ENCODE measurements around the gene MRGPRX2. TPM values are rescaled to one million over a fixed set of nuclear protein-coding genes. Genes with fewer than 3 reads are reported as not detected.

The MRGPRX2 gene
- total and polyA plus RNA-seq, 2 donors (not counting 1 experiment from before 2014, with no cell fraction given), result not detected

DNA sequence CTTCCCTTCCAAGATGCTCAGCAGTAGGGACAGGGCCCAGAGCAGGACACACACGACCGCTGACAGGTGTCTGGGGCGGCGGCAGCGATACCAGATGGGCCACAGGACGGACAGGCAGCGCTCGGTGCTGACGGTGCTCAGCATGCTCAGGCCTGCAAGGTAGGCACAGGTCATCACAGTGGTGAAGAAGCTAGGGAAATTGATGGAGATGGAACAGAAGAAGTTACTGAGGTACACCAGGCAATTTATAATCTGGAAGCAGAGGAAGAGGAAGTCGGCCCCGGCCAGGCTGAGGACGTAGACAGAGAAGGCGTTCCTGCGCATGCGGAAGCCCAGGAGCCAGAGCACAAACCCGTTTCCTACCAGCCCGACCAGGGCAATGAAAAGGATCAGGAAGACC is 4.6 kb downstream of the MRGPRX2 start:
- no peaks in the 10 kb centered on the region for H3K4me1 ChIP-seq (ENCODE audit: control insufficient read depth, extremely low read depth, insufficient read depth, low read length)
- TF ChIP-seq EZH2 (IDR thresholded peaks at IDR 0.05; ENCODE audit: low read length, missing control alignments) (no peak), CTCF (conservative IDR thresholded peaks at IDR 0.05 in 1 of 2, IDR thresholded peaks at IDR 0.05 in 1 of 2; ENCODE audit: low read depth in 1 of 2, low read length in 2 of 2) (no peak)
- H3K4me2 ChIP-seq (ENCODE audit: extremely low read depth, insufficient read depth, low read length), result no peak overlapping the region
- H3K27me3 ChIP-seq (ENCODE audit: control insufficient read depth, insufficient read depth, low read length), result no peaks in the 10 kb centered on the region
- H3K4me3 ChIP-seq (replicated peaks in 1 of 4; ENCODE audit: control extremely low read depth in 1 of 4, insufficient read depth in 1 of 4, low read depth in 3 of 4, low read length in 4 of 4), result no peak overlapping the region
- H3K9me3 ChIP-seq (ENCODE audit: control insufficient read depth, insufficient read depth, low read depth, low read length), result no peaks in the 10 kb centered on the region
- DNase-seq (ENCODE audit: low read depth in 2 of 2), result no peak
- H3K9ac ChIP-seq (ENCODE audit: insufficient read depth, low read length), result no peak overlapping the region
- no peaks in the 10 kb centered on the region for H4K20me1 ChIP-seq (ENCODE audit: control insufficient read depth, extremely low read depth, insufficient read depth, low read length)
- no peak overlapping the region for H2AFZ ChIP-seq (ENCODE audit: low read length)
- no peaks in the 10 kb centered on the region for H3K36me3 ChIP-seq (ENCODE audit: control insufficient read depth, insufficient read depth, low read length)
- H3K27ac ChIP-seq (ENCODE audit: insufficient read depth, low read length), result no peak overlapping the region
- no peaks in the 10 kb centered on the region for H3K79me2 ChIP-seq (ENCODE audit: control insufficient read depth, insufficient read depth, low read length)

DNA sequence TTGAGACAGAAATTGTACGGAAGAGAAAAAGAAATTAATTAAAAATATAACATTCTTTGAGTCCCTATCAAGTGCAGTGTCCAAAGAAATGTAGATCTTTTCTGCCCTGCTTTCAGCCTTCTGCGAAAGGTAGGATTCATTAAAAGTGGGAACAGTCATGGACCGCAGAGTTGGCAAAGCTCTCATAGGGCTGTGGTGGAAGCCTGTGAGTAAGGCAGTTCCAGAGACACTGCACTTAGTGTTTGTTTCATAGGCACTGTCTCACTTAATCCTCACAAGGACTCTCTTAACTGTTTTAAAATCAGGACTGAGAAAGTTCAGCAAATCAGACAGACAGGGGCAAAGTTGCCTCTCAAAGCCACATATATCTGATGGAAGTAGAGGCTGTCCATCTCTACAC is 5.5 kb downstream of the MRGPRX2 start:
- no peaks in the 10 kb centered on the region for H3K79me2 ChIP-seq (ENCODE audit: control insufficient read depth, insufficient read depth, low read length)
- TF ChIP-seq CTCF (conservative IDR thresholded peaks at IDR 0.05 in 1 of 2, IDR thresholded peaks at IDR 0.05 in 1 of 2; ENCODE audit: low read depth in 1 of 2, low read length in 2 of 2) (no peak), EZH2 (IDR thresholded peaks at IDR 0.05; ENCODE audit: low read length, missing control alignments) (no peak)
- H3K4me3 ChIP-seq (replicated peaks in 1 of 4; ENCODE audit: control extremely low read depth in 1 of 4, insufficient read depth in 1 of 4, low read depth in 3 of 4, low read length in 4 of 4), result no peak overlapping the region
- no peaks in the 10 kb centered on the region for H3K4me1 ChIP-seq (ENCODE audit: control insufficient read depth, extremely low read depth, insufficient read depth, low read length)
- no peaks in the 10 kb centered on the region for H4K20me1 ChIP-seq (ENCODE audit: control insufficient read depth, extremely low read depth, insufficient read depth, low read length)
- peak in 1 of 2 donors; percentile 28 for DNase-seq (ENCODE audit: low read depth in 2 of 2)
- H3K9ac ChIP-seq (ENCODE audit: insufficient read depth, low read length), result no peak overlapping the region
- H3K36me3 ChIP-seq (ENCODE audit: control insufficient read depth, insufficient read depth, low read length), result no peaks in the 10 kb centered on the region
- H3K4me2 ChIP-seq (ENCODE audit: extremely low read depth, insufficient read depth, low read length), result no peak overlapping the region
- no peaks in the 10 kb centered on the region for H3K9me3 ChIP-seq (ENCODE audit: control insufficient read depth, insufficient read depth, low read depth, low read length)
- H3K27me3 ChIP-seq (ENCODE audit: control insufficient read depth, insufficient read depth, low read length), result no peaks in the 10 kb centered on the region
- no peak overlapping the region for H2AFZ ChIP-seq (ENCODE audit: low read length)
- no peak overlapping the region for H3K27ac ChIP-seq (ENCODE audit: insufficient read depth, low read length)

- H4K20me1 ChIP-seq (ENCODE audit: control insufficient read depth, extremely low read depth, insufficient read depth, low read length), result no peaks in the 10 kb centered on the region
- no peaks in the 10 kb centered on the region for H3K4me1 ChIP-seq (ENCODE audit: control insufficient read depth, extremely low read depth, insufficient read depth, low read length)
- no peak overlapping the region for H3K27ac ChIP-seq (ENCODE audit: insufficient read depth, low read length)
- no peaks in the 10 kb centered on the region for H3K36me3 ChIP-seq (ENCODE audit: control insufficient read depth, insufficient read depth, low read length)
- H3K9me3 ChIP-seq (ENCODE audit: control insufficient read depth, insufficient read depth, low read depth, low read length), result no peaks in the 10 kb centered on the region
- TF ChIP-seq CTCF (conservative IDR thresholded peaks at IDR 0.05 in 1 of 2, IDR thresholded peaks at IDR 0.05 in 1 of 2; ENCODE audit: low read depth in 1 of 2, low read length in 2 of 2) (no peak), EZH2 (IDR thresholded peaks at IDR 0.05; ENCODE audit: low read length, missing control alignments) (no peak)
- no peaks in the 10 kb centered on the region for H3K79me2 ChIP-seq (ENCODE audit: control insufficient read depth, insufficient read depth, low read length)
- no peak overlapping the region for H3K4me3 ChIP-seq (replicated peaks in 1 of 4; ENCODE audit: control extremely low read depth in 1 of 4, insufficient read depth in 1 of 4, low read depth in 3 of 4, low read length in 4 of 4)
- no peaks in the 10 kb centered on the region for H3K27me3 ChIP-seq (ENCODE audit: control insufficient read depth, insufficient read depth, low read length)
- H3K4me2 ChIP-seq (ENCODE audit: extremely low read depth, insufficient read depth, low read length), result no peak overlapping the region
- no peak overlapping the region for H2AFZ ChIP-seq (ENCODE audit: low read length)
- no peak for DNase-seq (ENCODE audit: low read depth in 2 of 2)
- no peak overlapping the region for H3K9ac ChIP-seq (ENCODE audit: insufficient read depth, low read length)
These were observed 6.6 kb downstream of the MRGPRX2 start for GRCh38 chr11:19053909-19054308.
